Right lobe of liver (tissue), 6 donors: ENCODE data around the gene MEGF9. TPM values are rescaled to one million over a fixed set of nuclear protein-coding genes. Genes with fewer than 3 reads are reported as not detected.
"Not testable (repeated sequence)": the region's sequence is repeated elsewhere in the genome, so short reads cannot be mapped to it uniquely, and the experiment has no call there.

Source experiments
- ATAC-seq, 4 donors: fragments of 200-7000 bp; cut with Tn5 transposase; one replicate each; pipeline ENCODE4 v1.9.1; 2020; ENCODE audit warnings: mild to moderate bottlenecking in 4 of 4, moderate library complexity in 4 of 4
- DNase-seq, 3 donors: peaks; one replicate each; pipeline ENCODE4 v3.0.0-alpha.2; 2020
- H3K27ac ChIP-seq, 3 donors: fragments of 200-600 bp; one replicate each; pipeline ENCODE4 v1.8.0; 2022
- H3K27me3 ChIP-seq, 2 donors: fragments of 200-600 bp; one replicate each; pipeline ENCODE4 v1.8.0; 2022
- H3K36me3 ChIP-seq, 4 donors: fragments of 200-600 bp; sonication (generic) in 1 of 4; one replicate each; pipeline versions ENCODE4 v1.5.1 to v1.8.0; 2017 to 2022; ENCODE audit warnings: control low read depth in 1 of 4
- H3K4me1 ChIP-seq, 4 donors: fragments of 200-600 bp; sonication (generic) in 1 of 4; one replicate each; pipeline versions ENCODE4 v1.5.1 to v1.8.0; 2017 to 2022; ENCODE audit warnings: control low read depth in 1 of 4
- H3K4me3 ChIP-seq, 3 donors: fragments of 200-600 bp; one replicate each; pipeline ENCODE4 v1.8.0; 2022
- H3K9me3 ChIP-seq, 4 donors: fragments of 200-600 bp; sonication (generic) in 1 of 4; one replicate each; pipeline versions ENCODE4 v1.5.1 to v1.8.0; 2017 to 2022; ENCODE audit warnings: control low read depth in 1 of 4
- POLR2A ChIP-seq: fragments of 450-650 bp; IDR thresholded peaks from one replicate; pipeline ENCODE4 v1.6.1; 2017; ENCODE audit warnings: antibody characterized with exemption, mild to moderate bottlenecking
- WGBS: methylation state at CpG from one replicate; pipeline ENCODE4 v1.1.6; 2018; ENCODE audit warnings: low coverage, low lambda C conversion rate; ENCODE audit not compliant: insufficient coverage; ENCODE audit errors: missing lambda C conversion rate; 5-methylcytosine and 5-hydroxymethylcytosine counted together
- intact Hi-C, 2 donors: fragments of 100-400 bp; cut with DNase I; formaldehyde crosslinking; loops; one replicate each; pipeline versions ENCODE4 v1.11.2 to v1.14.1; 2022
- total RNA-seq, 6 experiments: library from RNA; depleted of rRNA in 2 of 6; stranded (reverse); fragments of >200 nt in 2 of 6; fragmentation: NEBNext Ultra II Directional in 3 of 6; extraction: Animal tissue kit (Norgen Biotek cat#: 25700) in 3 of 6; gene quantifications; one replicate each; pipeline versions ENCODE4 v1.1.0 to v1.2.4, GENCODE V29; 2016 to 2023
- TF ChIP-seq, protein P1 (sequence below), 4 donors: fragments of 200-600 bp in 3 of 4; fragments of 450-650 bp in 1 of 4; IDR thresholded peaks; one replicate each; pipeline versions ENCODE4 v1.5.1 to v1.8.0; 2016 to 2022; ENCODE audit warnings: antibody characterized with exemption in 4 of 4, mild to moderate bottlenecking in 2 of 4
- donor health status: DM: no; HTN: yes; CAD: no.
- donor health status: DM: no; HTN: no; CAD: no.
- donor health status: DM: no; HTN: no; CAD: no.
- donor health status: DM: no; HTN: yes; CAD: no.
- donor health status: DM: no; HTN: yes; CAD: no.

MEGF9 gene
- total RNA-seq, 6 experiments from 2014 or later, result 26.8 to 49.0 (median 38.2) TPM

DNA sequence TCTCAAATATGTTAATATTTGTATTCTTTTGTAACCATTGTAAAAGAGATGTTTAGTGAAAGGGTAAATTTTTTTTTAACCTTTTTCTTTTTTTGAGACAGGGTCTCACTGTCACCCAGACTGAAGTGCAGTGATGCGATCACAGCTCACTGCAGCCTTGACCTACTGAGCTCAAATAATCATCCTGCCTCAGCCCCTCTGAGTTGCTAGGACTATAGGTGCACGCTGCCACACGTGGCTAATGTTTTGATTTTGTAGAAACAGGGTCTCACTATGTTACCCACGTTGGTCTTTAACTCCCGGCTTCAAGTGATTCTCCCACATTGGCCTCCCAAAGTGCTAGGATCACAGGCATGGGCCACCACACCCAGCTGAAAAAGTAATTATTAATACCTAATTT lies 76.4 kb downstream of the MEGF9 start:
- Histone ChIP-seq H3K9me3 (no peaks in the 10 kb centered on the region), H3K36me3 (peaks cover 0 to 2% (median 0%) of the 10 kb centered on the region in 4 donors), H3K27ac (peak overlapping the region in 1 of 3 donors; percentile 53), H3K4me3 (no peak overlapping the region), H3K27me3 (no peaks in the 10 kb centered on the region), H3K4me1 (peaks cover 0 to 37% (median 5%) of the 10 kb centered on the region in 4 donors)
- intact Hi-C loops, result no loop called here
- WGBS, result 74% methylated on average over 5 of the region's 5 CpGs
- ATAC-seq (peak in 3 of 4 donors; percentile 23 to 42 (median 24)), DNase-seq (no peak)
- no peak for TF ChIP-seq POLR2A
- TF ChIP-seq, protein P1, sequence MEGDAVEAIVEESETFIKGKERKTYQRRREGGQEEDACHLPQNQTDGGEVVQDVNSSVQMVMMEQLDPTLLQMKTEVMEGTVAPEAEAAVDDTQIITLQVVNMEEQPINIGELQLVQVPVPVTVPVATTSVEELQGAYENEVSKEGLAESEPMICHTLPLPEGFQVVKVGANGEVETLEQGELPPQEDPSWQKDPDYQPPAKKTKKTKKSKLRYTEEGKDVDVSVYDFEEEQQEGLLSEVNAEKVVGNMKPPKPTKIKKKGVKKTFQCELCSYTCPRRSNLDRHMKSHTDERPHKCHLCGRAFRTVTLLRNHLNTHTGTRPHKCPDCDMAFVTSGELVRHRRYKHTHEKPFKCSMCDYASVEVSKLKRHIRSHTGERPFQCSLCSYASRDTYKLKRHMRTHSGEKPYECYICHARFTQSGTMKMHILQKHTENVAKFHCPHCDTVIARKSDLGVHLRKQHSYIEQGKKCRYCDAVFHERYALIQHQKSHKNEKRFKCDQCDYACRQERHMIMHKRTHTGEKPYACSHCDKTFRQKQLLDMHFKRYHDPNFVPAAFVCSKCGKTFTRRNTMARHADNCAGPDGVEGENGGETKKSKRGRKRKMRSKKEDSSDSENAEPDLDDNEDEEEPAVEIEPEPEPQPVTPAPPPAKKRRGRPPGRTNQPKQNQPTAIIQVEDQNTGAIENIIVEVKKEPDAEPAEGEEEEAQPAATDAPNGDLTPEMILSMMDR (IDR thresholded peaks at IDR 0.05), result no peak

DNA sequence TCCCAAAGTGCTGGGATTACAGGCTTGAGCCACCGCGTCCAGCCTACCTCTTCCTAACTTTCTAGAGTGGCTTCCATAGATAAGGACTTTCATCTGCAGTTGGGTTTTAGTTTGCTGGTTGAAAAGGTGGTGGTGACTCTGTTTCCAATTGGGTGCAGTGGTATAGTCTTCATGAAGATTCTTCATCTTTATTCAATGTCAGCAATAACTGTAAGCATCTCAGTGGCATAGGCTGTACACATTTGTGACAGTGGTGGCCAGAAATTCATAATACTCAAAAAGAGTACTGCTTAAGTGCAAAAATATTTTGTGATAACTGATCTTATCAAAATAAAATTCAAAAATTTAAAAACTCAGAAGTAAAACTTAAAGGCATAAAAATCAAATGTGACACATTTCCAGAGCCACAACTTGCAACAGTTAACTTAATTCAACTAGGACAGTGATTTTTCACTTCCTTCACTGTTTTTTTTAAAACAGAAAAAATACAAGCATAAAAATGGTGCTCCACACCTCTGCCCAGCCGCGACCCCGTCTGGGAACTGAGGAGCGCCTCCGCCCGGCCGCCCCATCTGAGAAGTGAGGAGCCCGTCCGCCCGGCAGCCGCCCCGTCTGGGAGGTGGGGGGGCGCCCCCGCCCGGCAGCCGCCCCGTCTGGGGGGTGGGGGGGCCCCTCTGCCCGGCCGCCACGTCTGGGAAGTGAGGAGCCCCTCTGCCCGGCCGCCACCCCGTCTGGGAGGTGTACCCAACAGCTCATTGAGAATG lies 77.9 kb downstream of the MEGF9 start:
- no peaks in the 10 kb centered on the region for H3K27me3 ChIP-seq
- TF ChIP-seq, protein P1 (IDR thresholded peaks at IDR 0.05), result no peak
- TF ChIP-seq POLR2A, result no peak
- peaks cover 0 to 2% (median 0%) of the 10 kb centered on the region in 4 donors for H3K36me3 ChIP-seq
- ATAC-seq (no peak), DNase-seq (no peak)
- intact Hi-C loops, result no loop called here
- H3K27ac ChIP-seq, result peak overlapping the region in 1 of 3 donors; percentile 29
- H3K4me3 ChIP-seq, result no peak overlapping the region
- peaks cover 0 to 33% (median 5%) of the 10 kb centered on the region in 4 donors for H3K4me1 ChIP-seq
- WGBS, result 87% methylated on average over 9 of the region's 25 CpGs
- no peaks in the 10 kb centered on the region for H3K9me3 ChIP-seq

DNA sequence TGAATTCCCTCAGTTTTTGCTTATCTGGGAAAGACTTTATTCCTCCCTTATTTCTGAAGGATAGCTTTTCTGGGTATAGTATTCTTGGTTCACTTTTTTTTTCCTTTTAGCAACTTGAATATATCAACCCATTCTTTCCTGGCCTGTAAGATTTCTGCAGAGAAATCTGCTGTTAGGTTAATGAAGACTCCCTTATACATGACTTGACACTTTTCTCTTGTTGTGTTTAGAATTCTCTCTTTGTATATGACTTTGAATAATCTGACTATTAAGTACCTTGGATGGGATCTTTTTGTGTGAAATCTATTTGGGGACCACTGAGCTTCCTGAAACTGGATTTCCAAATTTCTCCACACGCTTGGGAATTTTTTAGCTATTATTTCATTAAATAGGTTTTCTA lies 79.3 kb downstream of the MEGF9 start:
- ATAC-seq (no peak), DNase-seq (no peak)
- H3K27ac ChIP-seq, result no peak overlapping the region
- whole genome bisulfite sequencing, result 78% methylated on average over 1 of the region's 1 CpG
- intact Hi-C loops, result no loop called here
- no peaks in the 10 kb centered on the region for H3K27me3 ChIP-seq
- H3K4me3 ChIP-seq, result no peak overlapping the region
- H3K36me3 ChIP-seq, result peaks cover 0 to 2% (median 0%) of the 10 kb centered on the region in 4 donors
- H3K4me1 ChIP-seq, result peaks cover 0 to 22% (median 5%) of the 10 kb centered on the region in 4 donors
- TF ChIP-seq, protein P1 (IDR thresholded peaks at IDR 0.05), result no peak
- no peak for TF ChIP-seq POLR2A
- H3K9me3 ChIP-seq, result no peaks in the 10 kb centered on the region

DNA sequence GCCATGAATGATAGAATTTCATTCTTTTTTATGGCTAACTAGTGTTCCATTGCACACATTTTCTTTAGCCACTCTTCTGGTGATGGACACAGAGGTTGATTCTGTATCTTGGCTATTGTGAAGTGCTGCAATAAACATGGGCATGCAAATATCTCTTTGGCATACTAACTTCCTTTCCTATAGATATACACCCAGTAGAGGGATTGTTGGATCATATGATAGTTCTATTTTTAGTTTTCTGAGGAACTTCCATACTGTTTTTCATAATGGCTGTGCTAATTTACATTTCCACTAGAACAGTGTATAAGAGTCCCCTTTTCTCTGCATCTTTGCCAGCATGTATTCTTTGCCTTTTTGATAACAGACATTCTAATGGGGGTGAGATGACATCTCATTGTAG lies 83.9 kb downstream of the MEGF9 start:
- no peak overlapping the region for H3K4me3 ChIP-seq
- TF ChIP-seq, protein P1 (IDR thresholded peaks at IDR 0.05), result no peak
- no peak for TF ChIP-seq POLR2A
- DNase-seq (no peak), ATAC-seq (no peak)
- no peaks in the 10 kb centered on the region for H3K9me3 ChIP-seq
- peaks cover 0 to 2% (median 0%) of the 10 kb centered on the region in 4 donors for H3K36me3 ChIP-seq
- H3K4me1 ChIP-seq, result peaks cover 0 to 20% (median 4%) of the 10 kb centered on the region in 4 donors
- intact Hi-C loops, result no loop called here
- no peak overlapping the region for H3K27ac ChIP-seq
- no peaks in the 10 kb centered on the region for H3K27me3 ChIP-seq

DNA sequence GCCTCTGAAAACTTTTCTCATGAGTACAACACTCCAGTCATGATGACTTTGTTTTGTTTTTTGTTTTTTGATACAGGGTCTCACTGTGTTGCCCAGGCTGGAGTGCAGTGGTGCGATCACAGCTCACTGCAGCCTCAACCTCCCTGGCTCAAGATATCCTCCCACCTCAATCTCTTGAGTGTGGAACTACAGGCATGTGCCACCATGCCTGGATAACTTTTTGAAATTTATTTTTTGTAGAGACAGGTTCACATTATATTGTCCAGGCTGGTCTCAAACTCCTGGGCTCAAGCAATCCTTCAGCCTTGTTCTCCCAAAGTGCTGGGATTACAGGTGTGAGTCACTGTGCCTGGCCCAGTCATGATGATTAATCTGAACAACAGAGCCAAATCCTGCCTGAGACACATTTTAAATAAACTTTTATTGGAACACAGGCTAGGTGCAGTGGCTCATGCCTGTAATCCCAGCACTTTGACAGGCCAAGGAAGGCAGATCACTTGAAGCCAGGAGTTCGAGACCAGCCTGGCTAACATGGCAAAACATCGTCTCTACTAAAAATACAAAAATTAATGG lies 85.3 kb downstream of the MEGF9 start:
- H3K36me3 ChIP-seq, DNase-seq, H3K9me3 ChIP-seq, intact Hi-C loops, H3K4me3 ChIP-seq, H3K27me3 ChIP-seq: not testable (repeated sequence)
- peak overlapping the region in 1 of 3 donors; percentile 68 for H3K27ac ChIP-seq
- peaks cover 0 to 20% (median 4%) of the 10 kb centered on the region in 4 donors for H3K4me1 ChIP-seq
- 94% methylated on average over 2 of the region's 3 CpGs for WGBS
- ATAC-seq, result peak; percentile 18 to 84 (median 36)
